Stimulated activated CD4-positive, alpha-beta T cell treated with anti-CD3 and anti-CD28 coated beads, Interleukin-15, amount 100 ng/mL, for 24 hours (primary cell): ENCODE results near the gene IFT122.
"Not testable (repeated sequence)": the region's sequence is repeated elsewhere in the genome, so short reads cannot be mapped to it uniquely, and the experiment has no call there.

Experiments used
- DNase-seq: peaks from one replicate; pipeline ENCODE4 v3.0.0-alpha.2; 2020

Gene IFT122, protein sequence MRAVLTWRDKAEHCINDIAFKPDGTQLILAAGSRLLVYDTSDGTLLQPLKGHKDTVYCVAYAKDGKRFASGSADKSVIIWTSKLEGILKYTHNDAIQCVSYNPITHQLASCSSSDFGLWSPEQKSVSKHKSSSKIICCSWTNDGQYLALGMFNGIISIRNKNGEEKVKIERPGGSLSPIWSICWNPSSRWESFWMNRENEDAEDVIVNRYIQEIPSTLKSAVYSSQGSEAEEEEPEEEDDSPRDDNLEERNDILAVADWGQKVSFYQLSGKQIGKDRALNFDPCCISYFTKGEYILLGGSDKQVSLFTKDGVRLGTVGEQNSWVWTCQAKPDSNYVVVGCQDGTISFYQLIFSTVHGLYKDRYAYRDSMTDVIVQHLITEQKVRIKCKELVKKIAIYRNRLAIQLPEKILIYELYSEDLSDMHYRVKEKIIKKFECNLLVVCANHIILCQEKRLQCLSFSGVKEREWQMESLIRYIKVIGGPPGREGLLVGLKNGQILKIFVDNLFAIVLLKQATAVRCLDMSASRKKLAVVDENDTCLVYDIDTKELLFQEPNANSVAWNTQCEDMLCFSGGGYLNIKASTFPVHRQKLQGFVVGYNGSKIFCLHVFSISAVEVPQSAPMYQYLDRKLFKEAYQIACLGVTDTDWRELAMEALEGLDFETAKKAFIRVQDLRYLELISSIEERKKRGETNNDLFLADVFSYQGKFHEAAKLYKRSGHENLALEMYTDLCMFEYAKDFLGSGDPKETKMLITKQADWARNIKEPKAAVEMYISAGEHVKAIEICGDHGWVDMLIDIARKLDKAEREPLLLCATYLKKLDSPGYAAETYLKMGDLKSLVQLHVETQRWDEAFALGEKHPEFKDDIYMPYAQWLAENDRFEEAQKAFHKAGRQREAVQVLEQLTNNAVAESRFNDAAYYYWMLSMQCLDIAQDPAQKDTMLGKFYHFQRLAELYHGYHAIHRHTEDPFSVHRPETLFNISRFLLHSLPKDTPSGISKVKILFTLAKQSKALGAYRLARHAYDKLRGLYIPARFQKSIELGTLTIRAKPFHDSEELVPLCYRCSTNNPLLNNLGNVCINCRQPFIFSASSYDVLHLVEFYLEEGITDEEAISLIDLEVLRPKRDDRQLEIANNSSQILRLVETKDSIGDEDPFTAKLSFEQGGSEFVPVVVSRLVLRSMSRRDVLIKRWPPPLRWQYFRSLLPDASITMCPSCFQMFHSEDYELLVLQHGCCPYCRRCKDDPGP

DNA sequence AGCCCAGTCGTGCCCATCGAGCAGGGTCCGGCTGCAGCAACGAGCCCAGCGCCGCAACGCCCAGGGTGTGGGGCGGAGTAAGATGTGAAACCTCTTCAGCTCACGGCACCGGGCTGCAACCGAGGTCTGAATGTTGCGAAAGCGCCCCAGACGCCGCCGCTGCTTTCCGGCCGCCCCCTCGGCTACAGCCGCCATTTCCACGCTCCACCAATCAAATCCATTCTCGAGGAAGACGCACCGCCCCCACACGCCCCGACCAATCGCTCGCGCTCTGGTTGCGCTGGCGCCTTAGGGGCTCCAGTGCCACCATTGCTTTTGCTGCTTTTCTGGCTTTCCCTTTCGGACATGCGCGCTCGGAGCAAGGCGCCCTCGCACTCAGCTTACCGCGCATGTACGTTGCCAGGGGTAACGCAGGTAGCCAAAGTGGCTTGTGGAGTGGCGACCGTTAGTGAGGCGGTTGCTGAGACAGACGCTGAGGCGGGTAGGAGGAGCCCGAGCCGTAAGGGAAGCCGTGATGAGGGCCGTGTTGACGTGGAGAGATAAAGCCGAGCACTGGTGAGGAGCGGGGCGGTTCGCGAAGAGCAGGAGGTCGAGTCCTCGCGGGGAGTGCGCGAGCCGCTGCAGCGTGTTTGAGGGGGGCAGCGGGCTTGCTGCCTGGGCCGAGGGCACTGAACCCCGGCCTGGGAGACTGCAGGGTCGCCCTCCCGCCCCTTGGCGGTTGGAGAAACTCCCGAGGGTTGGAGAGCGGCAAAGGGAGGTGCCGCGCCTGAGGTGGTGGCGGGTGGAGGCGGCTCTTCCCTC, at the start of gene IFT122, which contains the start of gene MBD4:
Gene IFT122, plus strand, starts transcription at position 408 of the 801 bp plus-strand sequence. Its CDS starts 107 bp downstream, at position 515.
Gene MBD4, minus strand, starts transcription at position 132 of the 801 bp plus-strand sequence. Its CDS starts 115 bp downstream, at position 17.
- peak; percentile 99 for DNase-seq

DNA sequence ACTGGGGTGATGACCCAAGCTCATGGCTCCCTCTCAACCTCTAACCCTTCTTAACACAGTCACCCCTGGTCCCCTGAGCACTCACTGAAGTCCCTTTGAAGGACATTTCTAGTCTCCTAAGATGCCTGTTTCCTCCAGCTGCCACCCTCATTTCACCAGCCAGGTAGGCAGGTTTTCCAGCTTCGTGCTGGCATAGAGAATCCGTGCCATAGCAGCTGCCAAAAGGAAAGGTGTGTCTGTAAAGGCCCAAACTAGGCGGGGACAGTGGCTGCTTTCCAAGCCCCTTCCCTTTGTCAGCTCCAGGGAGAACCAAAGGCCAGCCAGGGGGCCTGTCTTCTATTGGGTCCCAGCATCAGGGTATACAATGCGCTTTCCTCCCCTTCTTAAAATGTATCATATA, 48.4 kb upstream of the IFT122 start:
- DNase-seq = not testable (repeated sequence)

DNA sequence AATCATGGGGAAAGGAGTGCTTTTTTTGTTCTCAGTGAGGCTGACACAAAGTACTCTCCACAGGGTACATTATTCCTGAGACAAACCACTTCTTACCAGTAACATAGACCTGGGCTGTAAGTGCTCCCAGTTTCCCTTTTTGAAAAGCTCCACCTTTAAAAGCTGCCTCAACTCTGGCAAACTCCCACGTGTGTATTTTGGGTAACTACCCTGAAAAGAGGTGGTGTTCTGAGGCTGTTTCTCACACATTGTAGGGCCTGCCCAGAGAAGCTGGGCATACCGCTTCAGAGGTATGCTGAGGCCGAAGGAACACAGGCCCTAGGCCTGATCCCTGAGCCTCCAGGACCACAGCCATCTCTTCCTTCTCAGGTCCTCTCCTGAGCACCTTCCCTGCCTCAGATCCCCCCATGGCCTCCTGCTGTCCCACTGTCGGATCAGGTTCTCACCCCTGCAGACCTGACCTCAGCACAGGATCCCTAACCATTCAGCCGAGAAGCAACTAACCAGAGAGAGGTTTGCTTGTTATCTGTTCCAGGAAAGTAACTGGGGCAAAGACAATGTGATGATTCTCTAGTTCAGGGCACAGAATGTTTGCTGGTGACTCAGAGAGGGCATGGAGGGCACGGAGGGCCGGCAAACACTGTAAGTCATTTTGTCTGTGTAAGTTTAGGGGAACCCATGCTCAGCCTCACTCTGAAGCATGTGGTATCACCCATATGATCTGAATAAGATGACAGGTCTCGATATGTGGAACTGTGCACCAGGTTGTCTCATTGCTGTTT, 47.7 kb upstream of the IFT122 start:
- DNase-seq = not testable (repeated sequence)

DNA sequence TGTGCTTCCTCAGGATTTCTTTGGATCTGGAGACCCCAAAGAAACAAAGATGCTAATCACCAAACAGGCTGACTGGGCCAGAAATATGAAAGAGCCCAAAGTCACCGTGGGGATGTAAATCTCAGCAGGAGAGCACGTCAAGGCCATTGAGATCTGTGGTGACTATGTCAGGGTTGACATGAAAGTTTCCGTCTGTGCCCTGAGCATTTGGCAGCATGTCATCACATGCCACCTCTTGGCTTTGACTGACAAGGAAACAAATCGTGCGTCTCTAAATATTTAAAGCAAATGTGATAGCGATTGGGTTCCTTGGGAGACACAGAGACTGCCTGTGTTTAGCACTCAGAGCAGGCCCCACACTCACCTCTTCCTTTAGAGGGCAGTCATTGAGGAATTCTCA, 46.8 kb upstream of the IFT122 start:
- DNase-seq = no peak

DNA sequence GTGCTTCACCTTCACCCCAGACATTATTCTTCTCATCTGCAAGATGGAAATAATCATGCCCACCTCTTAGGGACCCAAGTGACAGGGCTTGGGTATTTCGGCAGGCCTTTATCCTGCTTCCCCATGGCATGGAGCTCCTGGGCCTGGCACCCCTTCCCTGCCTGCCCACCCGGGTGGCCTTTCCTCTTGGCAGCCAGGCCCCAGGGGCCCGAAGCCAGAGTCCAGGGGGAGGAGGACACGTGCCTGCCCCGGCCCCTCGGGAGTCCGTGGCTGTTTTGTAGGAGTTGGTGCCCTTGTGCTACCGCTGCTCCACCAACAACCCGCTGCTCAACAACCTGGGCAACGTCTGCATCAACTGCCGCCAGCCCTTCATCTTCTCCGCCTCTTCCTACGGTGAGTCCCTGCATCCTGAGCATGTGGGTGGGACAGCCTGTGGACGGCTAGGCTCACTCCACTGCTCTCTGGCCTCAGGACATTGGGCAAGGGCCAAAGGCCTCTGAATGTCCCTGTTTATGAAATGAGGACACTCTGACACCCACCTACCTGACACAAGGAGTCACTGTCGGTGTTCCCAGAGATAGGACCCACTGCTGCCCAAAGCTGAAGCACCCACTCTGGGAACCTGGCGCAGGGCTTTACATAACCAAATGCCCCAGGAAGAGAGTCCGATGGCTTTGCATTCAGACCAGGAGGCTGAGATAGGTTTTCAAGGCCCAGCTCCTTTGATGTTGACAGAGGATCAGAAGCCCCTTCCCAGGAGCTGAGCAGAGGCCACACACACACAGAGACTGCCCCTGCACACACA, 46.1 kb upstream of the IFT122 start:
- not testable (repeated sequence) for DNase-seq

DNA sequence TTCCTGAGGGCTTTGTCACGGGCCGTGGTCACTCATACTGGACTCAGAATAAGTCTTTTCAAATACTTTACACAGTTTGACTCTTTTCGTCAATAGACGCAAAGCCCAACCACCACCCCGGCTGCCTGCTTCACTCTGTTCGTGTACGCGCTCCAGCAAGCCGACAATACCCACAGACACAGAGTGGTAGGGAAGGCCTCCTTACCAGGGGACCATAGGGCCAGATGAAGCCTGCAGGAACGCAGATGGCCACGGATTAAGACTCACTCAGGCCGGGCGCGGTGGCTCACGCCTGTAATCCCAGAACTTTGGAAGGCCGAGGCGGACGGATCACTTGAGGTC, 41.2 kb upstream of the IFT122 start:
- DNase-seq = peak; percentile 28

DNA sequence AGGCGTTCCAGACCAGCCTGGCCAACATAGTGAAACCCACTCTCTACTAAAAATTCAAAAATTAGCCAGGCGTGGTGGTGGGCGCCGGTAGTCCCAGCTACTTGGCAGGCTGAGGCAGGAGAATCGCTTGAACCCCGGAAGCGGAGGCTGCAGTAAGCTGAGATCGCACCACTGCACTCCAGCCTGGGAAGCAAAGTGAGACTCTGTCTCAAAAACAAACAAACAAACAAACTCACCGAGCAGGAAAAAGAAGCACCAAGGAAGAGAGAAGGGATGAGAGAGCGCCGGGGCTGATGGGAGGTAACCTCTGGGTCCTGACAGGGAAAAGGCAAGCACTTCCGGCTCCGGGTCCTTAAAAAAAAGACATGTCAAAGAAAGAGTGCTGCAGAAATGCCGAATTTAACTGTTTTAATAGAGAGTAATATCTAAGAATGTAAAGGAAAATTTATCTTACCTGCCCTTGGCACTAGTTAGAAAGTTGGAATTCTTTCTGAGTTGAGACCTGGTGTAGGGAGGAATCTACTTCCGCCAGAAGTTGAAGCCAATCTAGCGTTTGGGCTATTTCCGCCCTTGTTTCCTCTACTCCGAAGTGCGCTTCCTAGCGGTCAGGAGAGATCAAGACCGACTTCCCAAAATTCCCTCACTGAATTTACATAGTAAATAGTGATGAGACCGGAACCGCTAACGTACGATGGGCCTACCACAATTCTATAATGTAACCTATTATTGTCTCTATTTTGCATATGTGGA, 40.7 kb upstream of the IFT122 start:
- DNase-seq = peak; percentile 77

DNA sequence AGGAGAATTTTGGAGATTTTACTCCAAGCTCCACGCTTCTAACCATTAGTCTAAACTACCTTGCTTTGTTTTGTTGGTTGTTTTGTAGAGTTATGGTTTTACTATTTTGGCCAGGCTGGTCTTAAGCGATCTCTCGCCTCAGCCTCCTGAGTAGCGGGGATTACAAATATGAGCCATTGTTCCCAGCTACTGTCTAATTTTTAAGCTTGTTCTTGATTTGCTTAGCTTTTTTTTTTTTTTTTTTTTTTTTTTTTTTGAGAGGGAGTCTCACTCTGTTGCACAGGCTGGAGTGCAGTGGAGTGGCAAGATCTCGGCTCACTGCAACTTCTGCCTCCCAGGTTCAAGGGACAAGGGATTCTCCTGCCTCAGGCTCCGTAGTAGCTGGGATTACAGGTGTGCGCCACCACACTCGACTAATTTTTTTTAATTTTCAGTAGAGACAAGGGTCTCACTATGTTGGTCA, 40.1 kb upstream of the IFT122 start:
- DNase-seq = peak; percentile 21

DNA sequence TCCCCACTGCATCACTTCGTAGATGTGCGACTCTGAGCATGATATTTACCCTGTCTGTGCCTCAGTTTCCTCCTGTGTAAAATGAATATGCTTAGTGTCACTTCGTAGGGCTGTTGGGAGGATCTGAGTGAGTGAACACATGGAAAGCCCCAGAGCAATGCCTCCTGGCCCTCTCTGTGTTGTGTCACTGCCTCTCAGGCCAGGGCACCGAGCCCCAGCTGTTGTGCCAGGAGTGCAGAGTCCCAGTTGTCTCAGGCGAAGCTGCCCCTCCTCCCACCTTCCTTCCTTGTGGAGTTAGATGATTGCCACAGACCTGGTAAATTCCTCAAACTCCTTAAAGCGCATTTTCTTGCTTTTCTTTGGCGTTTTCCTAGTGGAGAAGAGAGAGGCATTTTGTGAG, 37.8 kb upstream of the IFT122 start:
- no peak for DNase-seq

DNA sequence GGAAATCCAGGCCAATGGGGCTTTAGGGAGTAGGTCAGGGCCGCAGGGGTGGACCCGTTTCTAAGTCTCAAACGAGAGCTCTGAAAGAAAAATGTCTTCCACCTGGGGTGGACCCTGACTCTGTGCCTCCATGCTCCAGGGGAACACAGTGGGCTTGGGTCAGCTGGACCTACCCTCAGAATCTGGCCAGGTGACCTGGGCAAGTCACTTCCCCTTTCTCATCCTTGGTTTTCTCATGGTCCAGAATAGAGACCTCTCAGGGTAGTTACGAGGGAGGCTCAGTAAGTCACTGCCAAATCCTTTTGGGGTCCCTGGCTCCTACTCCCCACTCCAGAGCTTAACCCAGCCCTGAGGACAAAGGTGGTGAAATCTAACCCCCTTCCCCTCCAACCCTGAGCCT, 37.4 kb upstream of the IFT122 start:
- no peak for DNase-seq

DNA sequence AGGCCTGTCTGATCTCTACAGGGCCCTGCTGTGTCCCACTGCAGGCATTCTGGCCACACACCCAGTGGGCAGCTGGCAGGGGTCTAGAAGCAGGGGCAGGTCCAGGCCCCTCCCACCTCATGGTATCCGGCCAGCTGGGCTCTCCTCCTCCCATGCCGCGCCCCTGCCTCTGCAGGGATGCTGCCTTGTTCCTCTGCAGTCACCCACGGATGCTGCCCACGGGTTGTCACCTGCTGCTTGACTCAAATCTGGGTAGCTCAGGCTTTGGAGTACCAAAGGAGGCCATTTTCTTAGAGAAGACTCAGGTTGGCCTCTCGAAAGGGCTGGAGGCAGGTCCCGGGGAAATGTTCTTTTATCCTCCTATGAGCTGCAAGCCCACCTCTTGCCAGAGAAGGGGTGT, 36.6 kb upstream of the IFT122 start:
- DNase-seq = no peak

DNA sequence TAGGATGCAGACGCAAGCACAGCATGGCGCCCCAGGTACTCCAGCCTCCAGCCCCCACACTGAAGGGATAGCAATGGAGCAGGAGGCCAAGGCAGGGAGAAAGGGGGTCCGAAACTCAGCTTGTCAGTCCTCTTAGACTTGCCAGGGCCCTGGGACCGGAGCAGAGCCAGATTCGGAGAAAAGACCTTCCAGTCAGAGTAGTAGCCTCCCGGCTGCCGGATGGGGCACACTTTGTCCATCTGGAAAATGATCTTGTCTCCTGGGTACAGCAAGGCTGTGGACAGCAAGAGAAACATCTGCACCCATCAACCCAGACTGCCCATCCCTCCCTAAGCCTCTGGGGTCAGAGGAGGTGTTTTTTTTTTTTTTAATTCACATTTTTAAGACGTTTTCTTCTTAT, 35.9 kb upstream of the IFT122 start:
- DNase-seq = no peak

DNA sequence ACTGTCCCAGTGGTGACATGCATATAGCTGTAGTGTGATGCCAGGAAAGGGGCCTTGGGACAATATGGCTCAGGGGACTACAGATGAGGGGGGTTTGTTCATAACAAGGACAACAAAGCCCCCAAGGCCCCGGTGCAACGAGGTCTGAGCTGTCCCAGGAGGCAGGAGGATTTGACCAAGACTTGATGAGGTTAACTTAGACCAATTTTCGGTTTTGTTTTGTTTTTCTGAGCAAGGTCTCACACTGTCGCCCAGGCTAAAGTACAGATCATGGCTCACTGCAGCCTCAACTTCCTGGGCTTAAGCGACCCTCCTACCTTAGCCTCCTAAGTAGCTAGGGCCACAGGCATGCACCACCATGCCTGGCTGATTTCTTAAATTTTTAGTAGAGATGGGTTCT, 35.4 kb upstream of the IFT122 start:
- no peak for DNase-seq

DNA sequence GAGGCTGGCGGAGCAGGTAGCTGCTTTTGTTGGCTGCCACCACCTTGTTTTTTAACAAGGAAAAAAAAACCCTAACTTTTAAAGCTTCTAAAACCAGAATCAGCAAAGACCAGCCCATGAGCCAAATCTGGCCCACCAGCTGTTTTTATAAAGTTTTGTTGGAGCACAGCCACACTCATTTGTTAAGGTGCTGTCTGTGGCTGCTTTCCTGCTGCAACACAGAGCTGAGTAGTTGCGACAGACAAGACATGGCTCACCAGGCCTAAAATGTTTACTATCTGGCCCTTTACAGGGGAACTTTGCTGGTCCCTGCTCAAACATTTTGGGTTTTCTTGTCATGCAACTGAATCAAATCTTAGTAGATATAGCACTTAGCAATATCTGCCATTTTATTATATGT, 30.5 kb upstream of the IFT122 start:
- DNase-seq = no peak

DNA sequence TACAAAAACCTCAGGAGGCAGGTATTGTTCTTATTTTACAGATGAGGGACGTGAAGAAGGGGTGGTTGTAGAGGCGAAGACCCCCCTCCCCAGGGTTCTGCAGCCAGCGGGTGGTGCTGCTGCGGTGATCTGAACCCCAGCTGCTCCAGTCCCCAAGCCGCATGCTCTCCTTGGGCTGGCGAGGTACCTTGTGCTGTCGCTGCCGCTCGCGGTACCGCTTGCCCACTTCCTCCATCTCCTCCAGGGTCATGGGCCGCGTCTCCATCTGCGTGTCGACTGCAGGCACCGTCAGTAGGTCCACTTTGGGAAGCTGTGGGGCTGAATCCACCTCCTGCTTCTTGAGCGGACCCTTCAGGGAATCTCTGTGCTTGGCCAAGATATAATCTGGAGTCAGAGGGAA, 29.1 kb upstream of the IFT122 start:
- DNase-seq = no peak

DNA sequence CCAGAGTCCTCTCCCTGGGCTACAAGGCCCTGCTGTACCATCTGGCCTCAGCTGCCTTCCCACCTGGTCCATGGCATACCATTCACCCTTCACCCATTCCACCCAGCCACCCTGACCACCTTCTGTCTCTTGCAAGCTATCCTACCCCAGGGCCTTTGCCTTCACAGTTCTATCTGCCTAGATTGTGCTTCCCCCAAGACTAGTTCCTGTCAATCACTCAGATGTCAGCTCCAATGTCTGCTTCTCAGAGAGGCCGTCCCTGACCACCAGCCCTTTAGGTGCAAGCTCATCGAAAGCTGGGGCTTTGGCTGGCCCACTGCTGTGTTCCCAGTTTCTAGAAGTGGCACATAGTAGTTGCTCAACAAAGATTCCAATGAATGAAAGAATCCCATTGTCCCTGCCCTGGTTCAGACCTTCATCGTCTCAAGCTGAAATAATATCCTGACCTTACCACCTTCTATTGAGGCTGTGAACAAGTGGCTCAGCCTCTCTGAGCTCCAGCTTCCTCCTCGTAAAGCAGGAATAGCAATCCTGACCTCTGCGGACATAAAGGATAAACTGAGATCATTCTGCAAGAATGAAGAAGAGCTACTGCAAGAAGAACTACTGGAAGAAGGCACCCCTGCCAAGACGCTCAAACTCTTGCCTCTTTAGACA, 27.4 kb upstream of the IFT122 start:
- DNase-seq = no peak

DNA sequence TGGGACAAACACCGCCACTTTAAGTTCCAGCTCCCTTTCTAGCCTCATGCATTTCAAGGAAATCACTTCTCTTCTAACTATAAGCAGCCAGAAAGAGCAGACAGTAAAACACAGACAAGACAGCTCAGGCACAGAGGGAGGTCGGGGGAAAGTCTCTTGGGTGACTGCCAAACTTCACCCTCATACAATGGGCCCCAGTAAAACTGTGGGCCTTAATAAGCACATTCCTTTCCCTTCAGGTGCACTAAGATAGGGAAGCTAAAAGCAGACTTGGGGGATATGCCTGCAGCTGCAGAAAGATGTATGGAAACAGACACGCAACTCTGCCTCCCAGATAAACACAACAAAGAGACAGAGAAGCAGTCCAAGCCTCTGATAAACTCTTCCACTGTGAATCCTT, 26.8 kb upstream of the IFT122 start:
- not testable (repeated sequence) for DNase-seq

DNA sequence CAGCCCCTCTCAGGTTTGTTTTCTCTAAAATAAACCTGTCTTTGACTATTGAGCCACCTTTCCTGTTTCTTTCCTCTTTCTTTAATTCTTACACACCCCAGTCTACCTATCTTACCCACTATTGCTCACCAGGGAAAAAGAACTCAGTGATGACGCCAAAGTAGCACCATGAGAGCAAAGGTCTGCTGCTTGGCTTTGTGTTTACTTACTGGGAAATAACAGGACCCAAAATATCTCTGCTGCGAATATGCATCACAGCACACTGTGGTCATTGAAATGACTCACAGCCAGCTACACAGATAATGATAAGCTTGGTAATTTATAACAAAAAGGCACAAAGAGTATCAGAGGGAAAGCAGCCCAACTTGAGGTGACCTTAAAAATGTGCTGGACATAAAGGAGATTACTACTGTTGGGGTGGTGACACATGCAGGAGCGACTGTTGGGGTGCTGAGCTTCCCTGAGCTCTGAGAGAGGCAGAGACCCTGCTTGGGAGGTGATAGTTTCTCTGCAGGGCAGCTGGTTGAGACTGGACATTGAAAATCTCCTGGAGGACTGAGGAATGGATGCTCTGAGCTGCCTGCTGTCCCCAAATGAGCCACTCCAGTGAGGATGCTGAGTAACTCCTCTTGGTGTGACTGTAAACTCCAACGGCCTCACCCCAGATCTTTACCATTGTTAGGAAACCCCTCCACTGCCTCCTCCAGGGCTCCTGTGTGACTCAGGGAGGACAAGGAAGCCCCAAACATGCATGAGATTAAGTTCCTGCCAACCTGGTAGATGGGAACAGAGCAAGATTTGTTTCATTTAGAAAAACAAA, 26.1 kb upstream of the IFT122 start:
- no peak for DNase-seq
